NCI-H748 (cell line): Measurements from ENCODE around the gene COMT.

Experiments
- DNase-seq: peaks from one replicate; lab custom pipeline; 2025; ENCODE audit not compliant: unreplicated experiment; lab: John Stamatoyannopoulos, UW

COMT gene

GRCh38 chr22:19955241-19956128 is 13.9 kb downstream of the COMT start:
- DNase-seq, result no peak

GRCh38 chr22:19957445-19957844 is 15.9 kb downstream of the COMT start:
- DNase-seq, result peak; percentile 15

GRCh38 chr22:19958083-19959042 is 16.8 kb downstream of the COMT start:
- DNase-seq, result no peak

GRCh38 chr22:19959043-19959586 is 17.5 kb downstream of the COMT start:
- peak; percentile 83 for DNase-seq

GRCh38 chr22:19959587-19960490 is 18.3 kb downstream of the COMT start:
- DNase-seq, result no peak

GRCh38 chr22:19960491-19961200 is 19.1 kb downstream of the COMT start:
- DNase-seq, result no peak

GRCh38 chr22:19961201-19961580 is 19.6 kb downstream of the COMT start:
- no peak for DNase-seq

GRCh38 chr22:19961868-19962245 is 20.3 kb downstream of the COMT start:
- DNase-seq, result no peak

- DNase-seq, result peak; percentile 67
Measured at GRCh38 chr22:19962246-19962908, 20.8 kb downstream of the COMT start.

- peak; percentile 38 for DNase-seq
Measured at GRCh38 chr22:19962909-19963806, 21.6 kb downstream of the COMT start.

- no peak for DNase-seq
Measured at GRCh38 chr22:19963863-19964642, 22.5 kb downstream of the COMT start.

GRCh38 chr22:19964701-19965386 is 23.3 kb downstream of the COMT start:
- no peak for DNase-seq

- DNase-seq, result peak; percentile 32
Measured at GRCh38 chr22:19965771-19966709, 24.5 kb downstream of the COMT start.

- no peak for DNase-seq
Measured at GRCh38 chr22:19966908-19967750, 25.6 kb downstream of the COMT start.

- no peak for DNase-seq
Measured at GRCh38 chr22:19967850-19968449, 26.4 kb downstream of the COMT start.
